ENCODE measurements around the gene SYNE1.
"Not testable (repeated sequence)": the region's sequence is repeated elsewhere in the genome, so short reads cannot be mapped to it uniquely, and the experiment has no call there.

Gene SYNE1

DNA sequence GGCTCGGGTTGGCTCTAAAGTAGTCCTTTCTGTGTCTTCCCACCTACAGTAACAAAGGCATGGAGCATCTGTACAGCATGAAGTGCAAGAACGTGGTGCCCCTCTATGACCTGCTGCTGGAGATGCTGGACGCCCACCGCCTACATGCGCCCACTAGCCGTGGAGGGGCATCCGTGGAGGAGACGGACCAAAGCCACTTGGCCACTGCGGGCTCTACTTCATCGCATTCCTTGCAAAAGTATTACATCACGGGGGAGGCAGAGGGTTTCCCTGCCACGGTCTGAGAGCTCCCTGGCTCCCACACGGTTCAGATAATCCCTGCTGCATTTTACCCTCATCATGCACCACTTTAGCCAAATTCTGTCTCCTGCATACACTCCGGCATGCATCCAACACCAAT is 538.5 kb downstream of the SYNE1 start:
- DNase-seq (ENCODE audit: low spot score): no peak

DNA sequence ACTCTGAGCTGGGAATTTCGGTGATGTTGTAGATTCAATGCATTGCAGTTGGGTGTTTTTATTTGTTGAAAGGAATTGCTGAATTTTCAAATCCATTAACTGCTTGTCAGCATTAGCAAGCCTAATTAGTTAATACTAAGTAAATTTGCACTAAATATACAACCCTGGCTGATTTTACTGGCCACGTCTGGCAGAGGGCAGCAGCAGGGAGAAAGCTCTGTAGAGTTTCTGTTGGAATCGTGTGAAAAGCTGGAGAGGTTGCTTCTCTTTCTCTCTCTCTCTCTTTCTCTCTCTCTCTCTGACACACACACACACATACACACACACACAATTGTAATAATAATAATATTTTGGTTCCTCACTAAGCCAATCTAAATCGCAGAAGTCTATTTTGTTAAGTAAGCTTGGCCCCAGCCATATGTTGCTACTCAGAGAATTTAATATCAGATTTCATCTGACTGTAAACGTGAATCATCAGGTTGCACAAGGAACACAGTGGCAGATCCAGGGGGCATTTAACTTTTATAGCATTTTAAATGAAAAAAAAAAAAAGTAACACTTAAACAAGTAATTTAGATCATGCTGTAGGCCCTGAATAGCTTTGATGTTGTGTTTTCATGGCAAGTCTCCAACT is 540.2 kb downstream of the SYNE1 start:
- DNase-seq (ENCODE audit: low spot score): peak; percentile 58

DNA sequence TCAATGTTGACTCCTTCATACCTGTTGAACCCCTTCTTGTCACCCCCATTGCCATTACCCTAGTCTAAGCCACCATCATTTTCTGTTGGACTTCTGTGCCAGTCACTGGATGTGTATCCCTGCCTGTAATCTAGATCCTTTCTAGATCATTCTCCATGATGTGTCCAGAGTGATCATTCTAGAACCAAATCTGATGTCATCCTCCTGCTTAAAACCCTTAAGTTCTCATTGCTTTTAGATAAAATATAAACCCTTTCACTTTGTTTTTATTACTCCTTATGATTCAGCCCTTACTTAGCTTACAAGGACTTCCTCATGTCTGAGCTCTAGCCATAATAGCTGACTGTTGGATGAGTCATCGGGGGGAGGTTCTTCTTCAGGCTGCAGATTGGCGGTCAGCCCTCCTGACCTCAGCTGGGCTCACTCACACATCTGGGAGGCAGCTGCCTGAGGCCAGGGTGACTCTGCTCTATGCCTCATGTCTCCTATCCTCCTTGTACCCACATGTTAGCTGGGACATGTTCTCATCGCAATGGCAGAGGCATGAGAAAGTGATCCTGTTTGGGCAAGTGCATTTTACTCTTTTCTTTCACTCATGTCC is 542.1 kb downstream of the SYNE1 start:
- DNase-seq (ENCODE audit: low spot score): peak; percentile 89

DNA sequence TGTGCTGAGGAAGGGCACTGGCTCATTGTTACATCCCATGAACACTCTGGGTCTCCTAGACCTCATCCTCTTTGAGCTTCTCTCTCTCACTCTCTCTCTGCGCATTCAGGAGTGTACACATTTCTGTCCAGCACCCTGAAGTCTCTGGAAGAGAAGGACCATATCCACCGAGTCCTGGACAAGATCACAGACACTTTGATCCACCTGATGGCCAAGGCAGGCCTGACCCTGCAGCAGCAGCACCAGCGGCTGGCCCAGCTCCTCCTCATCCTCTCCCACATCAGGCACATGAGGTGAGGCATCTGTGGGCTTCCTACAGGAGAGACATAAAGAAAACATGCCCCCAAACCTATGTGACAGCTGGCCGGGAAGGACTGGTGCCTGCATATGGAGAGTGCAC is 542.9 kb downstream of the SYNE1 start:
- no peak for DNase-seq (ENCODE audit: low spot score)

DNA sequence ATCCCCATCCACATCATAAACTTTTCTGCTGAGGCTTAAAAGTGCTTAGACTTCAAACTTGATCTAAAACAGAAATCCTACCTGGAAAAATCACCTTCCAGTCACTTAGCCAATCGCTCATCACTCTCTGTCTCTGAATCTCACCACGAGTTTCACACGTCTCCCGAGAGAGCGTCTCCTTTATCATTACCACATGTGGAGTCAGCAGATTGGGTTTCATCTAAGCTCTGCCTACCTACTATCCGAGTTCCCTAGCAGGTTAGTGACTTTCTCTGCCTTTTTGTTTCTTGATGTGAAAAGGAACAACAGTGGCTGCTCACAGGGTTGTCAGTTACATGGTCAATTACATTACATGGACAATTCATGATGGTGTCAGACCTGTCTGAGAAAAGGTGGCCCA is 543.5 kb downstream of the SYNE1 start:
- no peak for DNase-seq (ENCODE audit: low spot score)

DNA sequence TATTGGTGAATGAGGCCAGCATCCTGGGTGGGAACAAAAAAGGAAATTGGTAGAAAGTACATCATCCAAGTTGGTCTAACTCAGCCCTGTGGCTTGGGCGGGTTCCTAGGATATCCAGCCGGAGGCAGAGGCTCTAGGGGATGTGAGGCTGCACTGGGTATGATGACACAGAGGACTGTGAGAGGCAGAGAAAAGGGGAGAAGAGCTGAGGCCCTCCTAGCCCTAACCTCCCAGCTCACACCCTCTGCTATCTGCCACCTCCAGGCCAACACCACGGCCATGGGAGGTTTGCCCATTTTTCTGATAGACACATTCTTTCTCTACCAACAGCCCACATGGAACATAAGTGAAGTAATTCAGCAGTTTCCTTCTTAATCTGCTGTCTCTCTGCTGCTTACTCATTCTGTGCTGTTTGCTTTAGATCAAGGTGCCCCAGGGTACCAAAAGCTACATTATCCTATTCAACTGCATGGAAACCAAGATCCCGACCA is 545.3 kb downstream of the SYNE1 start:
- no peak for DNase-seq (ENCODE audit: low spot score)

DNA sequence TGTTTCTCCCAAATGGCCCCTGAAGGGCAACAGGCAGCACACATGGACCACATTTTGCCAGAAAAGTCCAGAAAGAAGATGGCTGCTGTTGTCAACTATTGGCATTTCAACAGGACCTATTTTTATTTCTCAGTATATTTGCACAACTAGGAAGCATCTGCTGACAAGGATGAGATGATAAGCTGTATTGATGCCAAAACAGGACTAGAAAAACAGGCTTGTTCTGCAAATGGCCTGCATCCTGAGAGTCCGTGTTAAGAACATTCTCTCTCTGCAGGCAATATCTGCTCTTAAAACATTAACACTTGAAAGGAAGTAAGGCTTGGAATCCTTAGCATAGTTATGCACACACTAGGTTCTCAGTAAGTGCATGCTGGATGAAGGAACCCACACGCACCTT is 546.0 kb downstream of the SYNE1 start:
- no peak for DNase-seq (ENCODE audit: low spot score)

DNA sequence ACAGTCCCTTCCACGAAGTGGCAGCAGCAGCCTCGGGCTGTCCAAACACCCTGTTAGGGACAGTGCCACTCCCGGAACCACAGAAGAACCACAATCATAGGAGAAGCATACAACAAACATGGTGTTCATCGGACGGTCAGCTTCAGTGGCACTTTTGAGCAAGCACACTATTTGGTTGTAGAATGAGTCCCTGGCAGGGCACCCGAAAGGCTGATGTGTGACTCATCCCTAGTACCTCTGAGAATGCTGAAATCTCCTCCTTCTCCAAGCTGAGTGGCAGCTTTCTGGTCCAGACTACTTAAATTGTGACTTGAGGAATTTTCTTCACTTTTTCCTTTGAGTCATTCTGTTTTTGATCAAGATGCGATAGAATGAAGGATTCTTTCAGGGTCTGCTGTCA is 547.2 kb downstream of the SYNE1 start:
- no peak for DNase-seq (ENCODE audit: low spot score)

DNA sequence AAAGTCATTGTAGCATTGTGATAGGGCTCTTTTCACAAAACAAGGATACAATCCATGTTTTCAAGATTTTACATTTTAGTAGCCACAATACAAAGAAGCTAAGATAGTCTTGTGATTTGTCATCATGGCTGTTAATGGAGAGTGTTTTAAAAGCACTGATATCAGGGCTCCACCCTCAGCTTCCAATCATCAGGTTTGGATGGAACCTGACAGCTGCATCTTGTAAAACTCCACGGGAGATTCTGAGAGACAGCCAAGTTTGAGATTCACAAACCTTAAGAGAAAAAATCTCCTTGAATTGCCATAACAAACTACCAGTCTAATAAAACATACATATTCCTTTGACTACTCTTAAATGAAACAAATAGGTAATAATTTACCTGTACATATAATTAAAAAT is 549.5 kb downstream of the SYNE1 start:
- no peak for DNase-seq (ENCODE audit: low spot score)

DNA sequence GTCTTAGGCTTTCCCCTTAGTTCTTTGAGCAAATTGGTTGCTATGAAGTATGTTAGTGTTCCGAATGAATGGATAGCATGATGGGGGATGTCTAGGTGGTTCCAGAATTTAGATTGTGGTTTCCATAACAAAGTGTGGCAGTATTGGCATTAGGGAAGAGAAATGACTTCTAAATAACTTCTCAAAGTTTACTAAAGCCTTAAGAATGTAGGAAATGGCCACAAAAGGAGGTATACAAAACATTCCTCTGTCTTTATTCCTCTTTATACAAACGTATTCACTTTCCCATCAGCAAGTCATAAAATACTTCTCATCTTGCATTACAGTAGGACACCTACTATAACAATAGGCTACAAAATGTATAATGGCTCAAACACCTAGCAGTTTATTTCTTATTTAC is 550.1 kb downstream of the SYNE1 start:
- DNase-seq (ENCODE audit: low spot score): no peak

DNA sequence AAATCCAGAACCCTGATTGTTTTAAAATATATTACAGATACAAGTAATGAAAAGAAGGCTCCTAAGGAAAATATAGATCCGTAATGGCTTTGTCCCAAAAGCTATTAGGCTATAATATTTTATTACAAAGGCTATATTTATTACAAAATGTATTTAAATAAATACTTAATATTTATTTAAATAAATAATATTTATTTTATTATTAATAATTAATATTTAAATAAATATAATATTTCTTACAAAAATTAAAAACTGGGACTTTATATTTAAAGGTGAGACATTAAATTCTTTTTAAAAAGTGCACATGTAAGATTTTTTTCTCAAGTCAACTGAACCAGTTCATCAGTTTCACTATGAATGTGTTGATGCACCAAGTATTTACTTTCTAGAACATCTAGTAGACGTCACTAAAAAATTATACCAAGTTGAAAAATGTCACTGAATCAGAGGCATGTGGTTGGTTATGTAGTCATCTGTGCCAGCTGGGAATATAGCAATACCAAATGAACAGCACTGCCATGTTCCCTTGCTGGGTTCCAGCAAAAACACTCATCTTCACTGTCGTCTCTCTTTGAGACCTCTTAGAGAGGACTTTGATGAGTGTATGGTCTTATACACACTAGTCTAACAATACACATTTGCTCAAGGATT is 550.8 kb downstream of the SYNE1 start:
- DNase-seq (ENCODE audit: low spot score): no peak

DNA sequence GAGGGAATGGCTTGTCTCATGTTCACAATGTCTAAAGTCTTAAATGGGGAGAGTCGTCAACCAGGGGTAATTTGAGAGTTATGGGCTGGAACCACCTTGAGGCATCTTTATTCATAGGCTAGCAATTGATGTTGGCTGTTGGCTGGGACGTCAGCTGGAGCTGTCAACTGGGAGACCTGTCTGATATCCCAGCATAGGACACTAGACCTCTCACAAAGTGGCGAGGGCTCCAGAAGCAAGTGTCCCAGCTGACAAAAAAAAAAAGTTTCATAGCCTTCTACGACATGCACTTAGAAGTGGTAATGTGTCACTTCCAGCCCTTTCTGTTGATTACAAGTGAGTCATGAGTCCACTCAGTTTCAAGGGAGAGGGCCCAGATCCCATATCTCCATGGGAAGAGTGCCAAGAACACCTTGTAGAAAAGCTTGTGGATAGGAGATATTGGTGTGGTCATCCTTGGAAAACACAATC is 551.7 kb downstream of the SYNE1 start:
- no peak for DNase-seq (ENCODE audit: low spot score)

DNA sequence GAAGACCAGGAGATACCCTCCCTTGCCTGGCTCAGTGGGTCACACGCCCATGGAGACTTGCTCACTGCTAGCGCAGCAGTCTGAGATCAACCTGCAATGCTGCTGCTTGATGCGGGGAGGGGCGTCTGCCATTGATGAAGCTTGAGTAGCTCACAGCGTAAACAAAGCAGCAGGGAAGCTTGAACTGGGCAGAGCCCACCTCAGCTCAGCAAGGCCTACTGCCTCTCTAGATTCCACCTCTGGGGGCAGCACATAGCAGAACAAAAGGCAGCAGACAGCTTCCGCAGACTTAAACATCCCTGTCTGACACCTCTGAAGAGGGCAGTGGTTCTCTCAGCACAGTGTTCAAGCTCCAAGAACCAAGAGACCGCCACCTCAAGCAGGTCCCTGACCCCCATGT is 558.4 kb downstream of the SYNE1 start:
- no peak for DNase-seq (ENCODE audit: low spot score)

DNA sequence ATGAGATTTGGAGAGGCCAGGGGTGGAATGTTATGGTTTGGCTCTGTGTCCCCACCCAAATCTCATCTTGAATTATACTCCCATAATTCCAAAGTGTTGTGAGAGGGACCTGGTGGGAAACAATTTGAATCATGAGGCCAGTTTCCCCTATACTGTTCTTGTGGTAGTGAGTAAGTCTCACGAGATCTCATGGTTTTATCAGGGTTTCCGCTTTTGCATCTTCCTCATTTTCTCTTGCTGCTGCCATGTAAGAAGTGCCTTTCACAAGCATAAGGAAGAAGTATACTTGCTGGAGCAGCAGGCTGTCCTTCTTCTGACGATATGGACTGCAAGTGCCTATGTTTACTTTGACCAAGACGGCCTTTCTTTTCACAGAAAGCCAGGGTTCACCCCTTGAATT is 559.2 kb downstream of the SYNE1 start:
- no peak for DNase-seq (ENCODE audit: low spot score)

DNA sequence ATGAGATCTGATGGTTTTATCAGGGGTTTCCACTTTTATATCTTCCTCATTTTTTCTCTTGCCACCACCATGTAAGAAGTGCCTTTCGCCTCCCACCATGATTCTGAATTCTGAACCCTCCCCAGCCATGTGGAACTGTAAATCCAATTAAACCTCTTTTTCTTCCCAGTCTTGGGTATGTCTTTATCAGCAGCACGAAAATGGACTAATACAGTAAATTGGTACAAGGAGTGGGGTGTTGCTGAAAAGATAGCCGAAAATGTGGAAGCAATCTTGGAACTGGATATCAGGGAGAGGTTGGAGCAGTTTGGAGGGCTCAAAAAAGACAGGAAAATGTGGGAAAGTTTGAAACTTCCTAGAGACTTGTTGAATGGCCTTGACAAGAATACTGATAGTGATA is 560.9 kb downstream of the SYNE1 start:
- not testable (repeated sequence) for DNase-seq (ENCODE audit: low spot score)

DNA sequence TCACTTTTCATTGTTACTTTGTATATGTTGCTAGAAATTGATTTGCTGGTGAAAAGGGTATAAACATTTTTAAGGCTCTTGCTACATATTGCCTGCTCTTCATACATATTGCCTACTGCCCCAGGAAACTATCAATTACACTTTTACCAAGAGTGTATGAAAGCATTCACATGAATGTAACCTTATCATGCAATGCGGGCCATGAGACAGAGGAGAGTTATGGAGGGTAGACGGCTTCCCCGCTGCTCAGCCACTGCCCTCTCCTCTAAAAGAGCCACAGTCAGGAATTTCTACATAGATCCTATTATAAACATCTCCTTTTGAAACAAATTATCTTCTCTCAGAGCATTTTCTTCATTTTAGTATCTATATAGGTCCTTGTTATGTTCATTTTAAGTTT is 565.3 kb downstream of the SYNE1 start:
- DNase-seq (ENCODE audit: low spot score): no peak
